ENCODE results near the gene TPI1. TPM values are rescaled to one million over a fixed set of nuclear protein-coding genes. Genes with fewer than 3 reads are reported as not detected.
A peak's percentile ranks its signal among the peaks of the same experiment; 100 is the strongest.

Gene TPI1
- total RNA-seq, 2 experiments from 2014 or later: 918 to 1,035 TPM

GRCh38 chr12:6842075-6842474 lies 25.3 kb upstream of the TPI1 start:
- no peak overlapping the region for H3K4me3 Mint-ChIP-seq
- CTCF ChIA-PET: interaction anchor here (1.0 to 4.6 kb wide), 6 partner anchors 7 to 89 kb away, joined by 3 to 24 read pairs (median 8); partner anchors contain the start of genes CDCA3, MLF2, P3H3 and USP5
- POLR2A ChIA-PET: no interaction called here
- no peaks in the 10 kb centered on the region for H3K9me3 Mint-ChIP-seq
- H3K36me3 Mint-ChIP-seq (ENCODE audit: low read depth): peaks cover 10% of the 10 kb centered on the region
- H3K27me3 Mint-ChIP-seq: no peaks in the 10 kb centered on the region
- no peak overlapping the region for H3K27ac Mint-ChIP-seq
- H3K4me1 Mint-ChIP-seq: no peaks in the 10 kb centered on the region
- no peak for DNase-seq

GRCh38 chr12:6843118-6843902 lies 24.0 kb upstream of the TPI1 start:
- Mint-ChIP-seq H3K27ac (no peak overlapping the region), H3K4me3 (no peak overlapping the region), H3K9me3 (no peaks in the 10 kb centered on the region), H3K4me1 (peaks cover 7% of the 10 kb centered on the region), H3K36me3 (ENCODE audit: low read depth) (peaks cover 20% of the 10 kb centered on the region), H3K27me3 (no peaks in the 10 kb centered on the region)
- ChIA-PET CTCF (interaction anchor here (1.2 to 4.6 kb wide), 7 partner anchors 8 to 90 kb away, joined by 5 to 24 read pairs (median 6); partner anchors contain the start of genes CDCA3, MLF2, SPSB2 and USP5), POLR2A (no interaction called here)
- DNase-seq: no peak

GRCh38 chr12:6845395-6845794 lies 21.9 kb upstream of the TPI1 start:
- Mint-ChIP-seq H3K4me3 (no peak overlapping the region), H3K27me3 (no peaks in the 10 kb centered on the region)
- POLR2A ChIA-PET: no interaction called here

GRCh38 chr12:6846316-6846869 lies 20.9 kb upstream of the TPI1 start:
- POLR2A ChIA-PET: no interaction called here
- peaks cover 29% of the 10 kb centered on the region for H3K4me1 Mint-ChIP-seq
- H3K27me3 Mint-ChIP-seq: no peaks in the 10 kb centered on the region
- CTCF ChIA-PET: interaction anchor here (0.5 to 1.5 kb wide), 6 partner anchors 10 to 74 kb away, joined by 3 to 4 read pairs (median 3); partner anchors contain the start of genes P3H3 and TPI1
- DNase-seq: no peak
- H3K4me3 Mint-ChIP-seq: no peak overlapping the region
- H3K9me3 Mint-ChIP-seq: no peaks in the 10 kb centered on the region
- H3K27ac Mint-ChIP-seq: no peak overlapping the region
- peaks cover 39% of the 10 kb centered on the region for H3K36me3 Mint-ChIP-seq (ENCODE audit: low read depth)

More at GRCh38 chr12:6845395-6845794, 21.9 kb upstream of the TPI1 start:
- Mint-ChIP-seq H3K4me1 (peaks cover 25% of the 10 kb centered on the region), H3K9me3 (no peaks in the 10 kb centered on the region), H3K36me3 (ENCODE audit: low read depth) (peaks cover 37% of the 10 kb centered on the region), H3K27ac (no peak overlapping the region)
- CTCF ChIA-PET: interaction anchor here (0.6 to 4.0 kb wide), 4 partner anchors 11 to 335 kb away, joined by 3 to 14 read pairs (median 3); no protein-coding TSS in a partner anchor
- DNase-seq: no peak

GRCh38 chr12:6847676-6848075 lies 19.7 kb upstream of the TPI1 start:
- Mint-ChIP-seq H3K4me3 (no peak overlapping the region), H3K36me3 (ENCODE audit: low read depth) (peaks cover 39% of the 10 kb centered on the region), H3K4me1 (peaks cover 29% of the 10 kb centered on the region), H3K27ac (no peak overlapping the region), H3K27me3 (no peaks in the 10 kb centered on the region), H3K9me3 (no peaks in the 10 kb centered on the region)
- CTCF ChIA-PET: interaction anchor here (1.2 to 1.8 kb wide), 4 partner anchors 11 to 20 kb away, joined by 3 to 6 read pairs (median 4); partner anchors contain the start of genes P3H3 and TPI1
- POLR2A ChIA-PET: no interaction called here
- no peak for DNase-seq

GRCh38 chr12:6849427-6849826 lies 17.9 kb upstream of the TPI1 start:
- H3K27me3 Mint-ChIP-seq: no peaks in the 10 kb centered on the region
- CTCF ChIA-PET: interaction anchor here (0.6 to 3.1 kb wide), 3 partner anchors 8 to 97 kb away, joined by 3 to 24 read pairs (median 7); partner anchors contain the start of genes GNB3 and MLF2
- peak overlapping the region; percentile 84 for H3K4me3 Mint-ChIP-seq
- no peaks in the 10 kb centered on the region for H3K9me3 Mint-ChIP-seq
- POLR2A ChIA-PET: no interaction called here
- no peak for DNase-seq
- H3K27ac Mint-ChIP-seq: peak overlapping the region; percentile 85
- peaks cover 43% of the 10 kb centered on the region for H3K4me1 Mint-ChIP-seq
- H3K36me3 Mint-ChIP-seq (ENCODE audit: low read depth): peaks cover 41% of the 10 kb centered on the region

GRCh38 chr12:6849976-6850560 lies 17.3 kb upstream of the TPI1 start:
- peaks cover 45% of the 10 kb centered on the region for H3K36me3 Mint-ChIP-seq (ENCODE audit: low read depth)
- POLR2A ChIA-PET: no interaction called here
- CTCF ChIA-PET: interaction anchor here (0.6 to 6.2 kb wide), 8 partner anchors 8 to 97 kb away, joined by 3 to 67 read pairs (median 10); partner anchors contain the start of genes GNB3, MLF2, P3H3 and TPI1
- H3K9me3 Mint-ChIP-seq: no peaks in the 10 kb centered on the region
- H3K27ac Mint-ChIP-seq: peak overlapping the region; percentile 100
- no peak for DNase-seq
- peaks cover 48% of the 10 kb centered on the region for H3K4me1 Mint-ChIP-seq
- peak overlapping the region; percentile 84 for H3K4me3 Mint-ChIP-seq
- no peaks in the 10 kb centered on the region for H3K27me3 Mint-ChIP-seq

- peaks cover 46% of the 10 kb centered on the region for H3K36me3 Mint-ChIP-seq (ENCODE audit: low read depth)
- no peaks in the 10 kb centered on the region for H3K27me3 Mint-ChIP-seq
- no peak for DNase-seq
- H3K27ac Mint-ChIP-seq: peak overlapping the region; percentile 100
- ChIA-PET POLR2A (interaction anchor here (1.0 to 2.8 kb wide), 3 partner anchors 21 to 127 kb away, joined by 3 to 23 read pairs (median 5); partner anchors contain the start of genes COPS7A and SPSB2), CTCF (interaction anchor here (0.9 to 6.2 kb wide), 12 partner anchors 9 to 97 kb away, joined by 3 to 67 read pairs (median 8); partner anchors contain the start of genes GNB3, P3H3, SPSB2 and TPI1)
- H3K9me3 Mint-ChIP-seq: no peaks in the 10 kb centered on the region
- H3K4me3 Mint-ChIP-seq: peak overlapping the region; percentile 84
- peaks cover 48% of the 10 kb centered on the region for H3K4me1 Mint-ChIP-seq
These were observed 16.6 kb upstream of the TPI1 start for GRCh38 chr12:6850796-6851152.

- Mint-ChIP-seq H3K9me3 (no peaks in the 10 kb centered on the region), H3K4me1 (peaks cover 48% of the 10 kb centered on the region), H3K36me3 (ENCODE audit: low read depth) (peaks cover 45% of the 10 kb centered on the region), H3K27me3 (no peaks in the 10 kb centered on the region), H3K27ac (peak within 1 kb of the TSS; percentile 100), H3K4me3 (peak within 1 kb of the TSS; percentile 84)
- CTCF ChIA-PET: interaction anchor here (0.6 to 6.2 kb wide), 16 partner anchors 10 to 516 kb away, joined by 3 to 67 read pairs (median 4); partner anchors contain the start of genes GNB3, P3H3, SPSB2 and TPI1
- POLR2A ChIA-PET: interaction anchor here (0.6 to 2.8 kb wide), 11 partner anchors 11 to 404 kb away, joined by 3 to 23 read pairs (median 5); partner anchors contain the start of genes C12orf57, COPS7A, GAPDH and MLF2
- peak; percentile 97 for DNase-seq
These were observed 16.0 kb upstream of the TPI1 start, which contains the start of gene CDCA3 for GRCh38 chr12:6851153-6851920. TSS of gene CDCA3 (minus strand) at chr12:6851286. CDS start at chr12:6850952, 334 bp downstream.

GRCh38 chr12:6851921-6852650 lies 15.2 kb upstream of the TPI1 start, which contains the start of gene USP5:
TSS of gene USP5 (plus strand) at chr12:6852150. CDS start at chr12:6852180, 30 bp downstream.
- H3K4me3 Mint-ChIP-seq: peak within 1 kb of the TSS; percentile 84
- ChIA-PET POLR2A (interaction anchor here (0.8 to 2.8 kb wide), 10 partner anchors 9 to 318 kb away, joined by 3 to 23 read pairs (median 6); partner anchors contain the start of genes C12orf57, COPS7A, GAPDH and MLF2), CTCF (interaction anchor here (0.6 to 6.2 kb wide), 18 partner anchors 10 to 517 kb away, joined by 3 to 67 read pairs (median 5); partner anchors contain the start of genes GNB3, GPR162, MLF2 and P3H3)
- peak within 1 kb of the TSS; percentile 100 for H3K27ac Mint-ChIP-seq
- H3K9me3 Mint-ChIP-seq: no peaks in the 10 kb centered on the region
- peaks cover 44% of the 10 kb centered on the region for H3K36me3 Mint-ChIP-seq (ENCODE audit: low read depth)
- H3K4me1 Mint-ChIP-seq: peaks cover 48% of the 10 kb centered on the region
- no peaks in the 10 kb centered on the region for H3K27me3 Mint-ChIP-seq
- DNase-seq: peak; percentile 99

Data from activated CD4-positive, alpha-beta T cell treated with anti-CD3 and anti-CD28 coated beads, Interleukin-2, amount 10 ng/mL, durations not matched to agents 7 days and 5 days (primary cell).